ENCODE results near the gene SLC2A5. TPM values are rescaled to one million over a fixed set of nuclear protein-coding genes. Genes with fewer than 3 reads are reported as not detected.
A peak's percentile ranks its signal among the peaks of the same experiment; 100 is the strongest.

Gene SLC2A5
- total and polyA plus RNA-seq, 2 of the 4 experiments (the other 2 are of a cell fraction): 0.03 to 0.18 TPM

DNA sequence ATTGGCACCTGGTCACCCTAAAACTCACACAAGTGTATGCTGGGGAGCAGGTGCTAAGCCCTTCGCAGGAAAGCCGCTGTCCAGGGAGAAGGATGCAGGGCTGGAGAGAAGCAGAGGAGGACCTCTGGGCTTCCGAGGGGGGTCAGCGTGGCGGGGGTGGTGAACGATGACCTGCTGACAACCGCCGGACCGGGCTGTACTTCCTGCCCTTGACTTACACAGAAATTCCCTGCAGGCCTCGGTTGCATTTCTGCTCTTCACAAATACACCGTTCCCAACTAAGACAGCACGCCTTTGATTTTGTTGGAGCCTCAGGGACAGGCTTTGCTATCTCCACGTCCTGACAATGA lies 80.8 kb downstream of the SLC2A5 start:
- ATAC-seq (ENCODE audit: low read depth): no peak
- dilution Hi-C loops (cut with HindIII; ENCODE audit: low sequenced_read_pairs, unreplicated experiment): no loop called here
- BruUV-seq (replicated peaks): no TSS peak

More for the DNA sequence above, 80.8 kb downstream of the SLC2A5 start:
- no peak overlapping the region for H4K8ac ChIP-seq (ENCODE audit: low read depth in 2 of 2, low read length in 2 of 2)
- H3K27me3 ChIP-seq (ENCODE audit: control insufficient read depth, insufficient read depth, low read length): peaks cover 1% of the 10 kb centered on the region; the same call in 1 of the 2 replicates
- H3K9me1 ChIP-seq (ENCODE audit: insufficient read depth, low read length): 0 out of 2 replicates have a peak, but pooled peaks cover 5% of the 10 kb centered on the region
- no peak overlapping the region for H3K9ac ChIP-seq (ENCODE audit: low read depth, low read length)
- no peak overlapping the region for H2BK5ac ChIP-seq (ENCODE audit: low read depth, low read length, poor library complexity, severe bottlenecking)
- no peak overlapping the region for H2BK15ac ChIP-seq (ENCODE audit: low read depth, low read length)
- no peaks in the 10 kb centered on the region for H4K20me1 ChIP-seq (ENCODE audit: insufficient read depth, low read length)
- no peak overlapping the region for H3K4me2 ChIP-seq (ENCODE audit: low read depth, low read length)
- no peak overlapping the region for H3K27ac ChIP-seq (ENCODE audit: insufficient read depth, low read length)
- no peaks in the 10 kb centered on the region for H3K36me3 ChIP-seq (ENCODE audit: control insufficient read depth, insufficient read depth, low read length)
- no peaks in the 10 kb centered on the region for H3K9me3 ChIP-seq (ENCODE audit: control insufficient read depth, insufficient read depth, low read length)
- ChIA-PET POLR2A (ENCODE audit: unreplicated experiment) (no interaction called here), CTCF (no interaction called here)
- no peak overlapping the region for H3K23ac ChIP-seq (ENCODE audit: low read depth, low read length)
- intact Hi-C loops (cut with micrococcal nuclease): loop anchor here (1.0 to 5.0 kb wide), 4 partner anchors 70 to 129 kb away; no protein-coding TSS in a partner anchor
- no peak overlapping the region for H3K14ac ChIP-seq (replicated peaks; ENCODE audit: low read depth, low read length)
- H3K4me1 ChIP-seq (ENCODE audit: control insufficient read depth, insufficient read depth, low read length): no peaks in the 10 kb centered on the region; the same call in none of the 2 replicates
- H2BK20ac ChIP-seq (ENCODE audit: low read depth, low read length): no peak overlapping the region
- in situ Hi-C loops (cut with MboI; ENCODE audit: low sequenced_read_pairs): loop anchor here (5.0 kb wide), 1 partner anchor 71 kb away; no protein-coding TSS in a partner anchor
- no peaks in the 10 kb centered on the region for H3K79me1 ChIP-seq (ENCODE audit: low read depth in 1 of 2, low read length in 2 of 2)
- no peak overlapping the region for H2AK5ac ChIP-seq (ENCODE audit: low read depth, low read length)
- TF ChIP-seq RFX5 (IDR thresholded peaks at IDR 0.05; ENCODE audit: low read depth, low read length) (no peak), RCOR1 (IDR thresholded peaks at IDR 0.05; ENCODE audit: insufficient replicate concordance, low read length) (no peak), MAFK (IDR thresholded peaks at IDR 0.05; ENCODE audit: low read depth, low read length) (no peak), SMC3 (IDR thresholded peaks at IDR 0.05; ENCODE audit: low read depth, low read length) (no peak), NFE2L2 (IDR thresholded peaks at IDR 0.05; ENCODE audit: low read depth, low read length) (no peak), FOS (IDR thresholded peaks at IDR 0.05; ENCODE audit: low read depth, low read length) (no peak), CHD1 (IDR thresholded peaks at IDR 0.05; ENCODE audit: low read depth, low read length) (no peak)
- TF ChIP-seq, protein P1, sequence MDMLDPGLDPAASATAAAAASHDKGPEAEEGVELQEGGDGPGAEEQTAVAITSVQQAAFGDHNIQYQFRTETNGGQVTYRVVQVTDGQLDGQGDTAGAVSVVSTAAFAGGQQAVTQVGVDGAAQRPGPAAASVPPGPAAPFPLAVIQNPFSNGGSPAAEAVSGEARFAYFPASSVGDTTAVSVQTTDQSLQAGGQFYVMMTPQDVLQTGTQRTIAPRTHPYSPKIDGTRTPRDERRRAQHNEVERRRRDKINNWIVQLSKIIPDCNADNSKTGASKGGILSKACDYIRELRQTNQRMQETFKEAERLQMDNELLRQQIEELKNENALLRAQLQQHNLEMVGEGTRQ (IDR thresholded peaks at IDR 0.05; ENCODE audit: low read depth, low read length): no peak
- TF ChIP-seq, protein P2, sequence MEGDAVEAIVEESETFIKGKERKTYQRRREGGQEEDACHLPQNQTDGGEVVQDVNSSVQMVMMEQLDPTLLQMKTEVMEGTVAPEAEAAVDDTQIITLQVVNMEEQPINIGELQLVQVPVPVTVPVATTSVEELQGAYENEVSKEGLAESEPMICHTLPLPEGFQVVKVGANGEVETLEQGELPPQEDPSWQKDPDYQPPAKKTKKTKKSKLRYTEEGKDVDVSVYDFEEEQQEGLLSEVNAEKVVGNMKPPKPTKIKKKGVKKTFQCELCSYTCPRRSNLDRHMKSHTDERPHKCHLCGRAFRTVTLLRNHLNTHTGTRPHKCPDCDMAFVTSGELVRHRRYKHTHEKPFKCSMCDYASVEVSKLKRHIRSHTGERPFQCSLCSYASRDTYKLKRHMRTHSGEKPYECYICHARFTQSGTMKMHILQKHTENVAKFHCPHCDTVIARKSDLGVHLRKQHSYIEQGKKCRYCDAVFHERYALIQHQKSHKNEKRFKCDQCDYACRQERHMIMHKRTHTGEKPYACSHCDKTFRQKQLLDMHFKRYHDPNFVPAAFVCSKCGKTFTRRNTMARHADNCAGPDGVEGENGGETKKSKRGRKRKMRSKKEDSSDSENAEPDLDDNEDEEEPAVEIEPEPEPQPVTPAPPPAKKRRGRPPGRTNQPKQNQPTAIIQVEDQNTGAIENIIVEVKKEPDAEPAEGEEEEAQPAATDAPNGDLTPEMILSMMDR (conservative IDR thresholded peaks at IDR 0.05; ENCODE audit: low read depth, low read length): no peak
- no peak overlapping the region for H4K5ac ChIP-seq (ENCODE audit: low read depth, low read length)
- no peak overlapping the region for H2BK120ac ChIP-seq (ENCODE audit: low read depth, low read length)
- H3K4ac ChIP-seq (ENCODE audit: low read depth, low read length): no peak overlapping the region
- peak overlapping the region; percentile 52 for H2AK9ac ChIP-seq (replicated peaks; ENCODE audit: low read depth, low read length, poor library complexity)
- no peak overlapping the region for H3K4me3 ChIP-seq (ENCODE audit: insufficient read depth, low read depth, low read length)
- H3K18ac ChIP-seq (ENCODE audit: low read depth, low read length): no peak overlapping the region
- no peak overlapping the region for H2AFZ ChIP-seq (replicated peaks; ENCODE audit: low read length, poor library complexity)
- no peak overlapping the region for H3K56ac ChIP-seq (ENCODE audit: extremely low read depth, insufficient read depth, low read length)
- H4K91ac ChIP-seq (ENCODE audit: insufficient read depth, low read depth, low read length): no peak overlapping the region
- DNase-seq: no peak
- 53% methylated on average over 5 of the region's 13 CpGs; no CpG with 5 or more reads in 1 of the 2 experiments for WGBS, 2 experiments (ENCODE audit: extremely low coverage in 2 of 2, insufficient read length in 1 of 2)
